Measurements from ENCODE around the gene SELENOI. TPM values are rescaled to one million over a fixed set of nuclear protein-coding genes. Genes with fewer than 3 reads are reported as not detected.
"Not testable (repeated sequence)": the region's sequence is repeated elsewhere in the genome, so short reads cannot be mapped to it uniquely, and the experiment has no call there.

Gene SELENOI
- total RNA-seq, 1 experiment from 2014 or later: 63.3 TPM

- H3K79me2 ChIP-seq (ENCODE audit: insufficient read depth, low read length): peaks cover 77% of the 10 kb centered on the region
- CTCF ChIA-PET: no interaction called here
These were observed 18.7 kb downstream of the SELENOI start for GRCh38 chr2:26364669-26365068.

GRCh38 chr2:26366957-26367356 is 21.0 kb downstream of the SELENOI start:
- H3K36me3 ChIP-seq (ENCODE audit: control insufficient read depth in 1 of 2, insufficient read depth in 2 of 2, low read length in 2 of 2): peaks cover 7 to 21% of the 10 kb centered on the region in 2 experiments; a peak in 3 of 4 replicates
- no peaks in the 10 kb centered on the region for H4K20me1 ChIP-seq (ENCODE audit: insufficient read depth)
- ChIA-PET CTCF (no interaction called here), POLR2A (interaction anchor here (1.2 kb wide), 1 partner anchor 21 kb away, joined by 3 read pairs; the partner anchor contains the start of gene SELENOI), RAD21 (ENCODE audit: low non-redundant PET in 1 of 2, low total read pairs in 2 of 2, uncharacterized antibody in 2 of 2, unreplicated experiment in 2 of 2) (no interaction called here)
- no peak overlapping the region for H2AFZ ChIP-seq (ENCODE audit: low read depth, low read length, poor library complexity, severe bottlenecking)
- intact Hi-C loops (cut with micrococcal nuclease): no loop called here
- no peak overlapping the region for H3K4me3 ChIP-seq (replicated peaks in 1 of 2; ENCODE audit: low read depth in 1 of 2, low read length in 2 of 2)
- no TSS peak for BruUV-seq (replicated peaks)
- no peak overlapping the region for H3K4me2 ChIP-seq (ENCODE audit: low read length)
- H3K79me2 ChIP-seq (ENCODE audit: insufficient read depth, low read length): peaks cover 54% of the 10 kb centered on the region
- no peak overlapping the region for H3K9ac ChIP-seq (ENCODE audit: low read length)
- ATAC-seq: no peak
- no peak for DNase-seq (ENCODE audit: low read depth, low spot score)
- H3K27me3 ChIP-seq (ENCODE audit: insufficient read depth, low read length): no peaks in the 10 kb centered on the region
- no peak for TF ChIP-seq RAD21 (IDR thresholded peaks at IDR 0.05; ENCODE audit: low read depth)
- TF ChIP-seq SRF (IDR thresholded peaks at IDR 0.05; ENCODE audit: low read depth): no peak
- no peak for TF ChIP-seq FOSL1 (IDR thresholded peaks at IDR 0.05; ENCODE audit: low read depth)
- TF ChIP-seq SIN3A (IDR thresholded peaks at IDR 0.05; ENCODE audit: low read depth): no peak
- no peak for TF ChIP-seq ATF3 (IDR thresholded peaks at IDR 0.05)
- no peak for TF ChIP-seq ELF1 (IDR thresholded peaks at IDR 0.05; ENCODE audit: borderline replicate concordance, low read depth)
- TF ChIP-seq ZNF274 (IDR thresholded peaks at IDR 0.05; ENCODE audit: low read depth, low read length): no peak
- no peak for TF ChIP-seq ZFX (IDR thresholded peaks at IDR 0.05)
- H3K27ac ChIP-seq (ENCODE audit: low read depth, low read length): no peak overlapping the region
- no peaks in the 10 kb centered on the region for H3K9me2 ChIP-seq (ENCODE audit: insufficient read depth)
- no peaks in the 10 kb centered on the region for H3K9me3 ChIP-seq (ENCODE audit: control insufficient read depth in 1 of 2, insufficient read depth in 1 of 2, low read depth in 1 of 2, low read length in 2 of 2)
- peaks cover 0 to 8% of the 10 kb centered on the region in 2 experiments; a peak in 2 of 4 replicates for H3K4me1 ChIP-seq (ENCODE audit: control insufficient read depth in 1 of 2, insufficient read depth in 2 of 2, low read length in 2 of 2)

More at GRCh38 chr2:26364669-26365068, 18.7 kb downstream of the SELENOI start:
- intact Hi-C loops (cut with micrococcal nuclease): no loop called here
- no peak overlapping the region for H3K4me3 ChIP-seq (replicated peaks in 1 of 2; ENCODE audit: low read depth in 1 of 2, low read length in 2 of 2)
- RAD21 ChIA-PET (ENCODE audit: low non-redundant PET in 1 of 2, low total read pairs in 2 of 2, uncharacterized antibody in 2 of 2, unreplicated experiment in 2 of 2): no interaction called here
- H3K4me2 ChIP-seq (ENCODE audit: low read length): no peak overlapping the region
- no peaks in the 10 kb centered on the region for H3K9me2 ChIP-seq (ENCODE audit: insufficient read depth)
- ATAC-seq: no peak
- POLR2A ChIA-PET: no interaction called here
- DNase-seq (ENCODE audit: low read depth, low spot score): no peak
- H3K9ac ChIP-seq (ENCODE audit: low read length): no peak overlapping the region
- no peaks in the 10 kb centered on the region for H3K27me3 ChIP-seq (ENCODE audit: insufficient read depth, low read length)
- no peak overlapping the region for H3K27ac ChIP-seq (ENCODE audit: low read depth, low read length)
- peaks cover 0 to 11% of the 10 kb centered on the region in 2 experiments; a peak in 2 of 4 replicates for H3K4me1 ChIP-seq (ENCODE audit: control insufficient read depth in 1 of 2, insufficient read depth in 2 of 2, low read length in 2 of 2)
- H3K36me3 ChIP-seq (ENCODE audit: control insufficient read depth in 1 of 2, insufficient read depth in 2 of 2, low read length in 2 of 2): peaks cover 7 to 20% of the 10 kb centered on the region in 2 experiments; a peak in 3 of 4 replicates
- H3K9me3 ChIP-seq (ENCODE audit: control insufficient read depth in 1 of 2, insufficient read depth in 1 of 2, low read depth in 1 of 2, low read length in 2 of 2): no peaks in the 10 kb centered on the region
- BruUV-seq (replicated peaks): no TSS peak
- H2AFZ ChIP-seq (ENCODE audit: low read depth, low read length, poor library complexity, severe bottlenecking): no peak overlapping the region
- H4K20me1 ChIP-seq (ENCODE audit: insufficient read depth): peaks cover 1% of the 10 kb centered on the region; the same call in 1 of the 2 replicates
- TF ChIP-seq SRF (IDR thresholded peaks at IDR 0.05; ENCODE audit: low read depth) (no peak), EZH2 (IDR thresholded peaks at IDR 0.05) (no peak), ZNF274 (IDR thresholded peaks at IDR 0.05; ENCODE audit: low read depth, low read length) (no peak), CBX3 (IDR thresholded peaks at IDR 0.05; ENCODE audit: low read depth) (no peak), ZBTB33 (IDR thresholded peaks at IDR 0.05; ENCODE audit: extremely low read depth, insufficient replicate concordance, low read length) (no peak), JUND (IDR thresholded peaks at IDR 0.05) (no peak)

- H4K20me1 ChIP-seq (ENCODE audit: insufficient read depth); H3K9ac ChIP-seq (ENCODE audit: low read length); H3K4me2 ChIP-seq (ENCODE audit: low read length); ATAC-seq; DNase-seq (ENCODE audit: low read depth, low spot score); RAD21 ChIA-PET (ENCODE audit: low non-redundant PET in 1 of 2, low total read pairs in 2 of 2, uncharacterized antibody in 2 of 2, unreplicated experiment in 2 of 2); H3K4me1 ChIP-seq (ENCODE audit: control insufficient read depth in 1 of 2, insufficient read depth in 2 of 2, low read length in 2 of 2); H2AFZ ChIP-seq (ENCODE audit: low read depth, low read length, poor library complexity, severe bottlenecking); H3K9me3 ChIP-seq (ENCODE audit: control insufficient read depth in 1 of 2, insufficient read depth in 1 of 2, low read depth in 1 of 2, low read length in 2 of 2); BruUV-seq (replicated peaks); POLR2A ChIA-PET; H3K9me2 ChIP-seq (ENCODE audit: insufficient read depth); CTCF ChIA-PET; H3K27me3 ChIP-seq (ENCODE audit: insufficient read depth, low read length); intact Hi-C loops (cut with micrococcal nuclease); H3K27ac ChIP-seq (ENCODE audit: low read depth, low read length); H3K4me3 ChIP-seq (replicated peaks in 1 of 2; ENCODE audit: low read depth in 1 of 2, low read length in 2 of 2): not testable (repeated sequence)
- H3K36me3 ChIP-seq (ENCODE audit: control insufficient read depth in 1 of 2, insufficient read depth in 2 of 2, low read length in 2 of 2): peaks cover 14 to 28% of the 10 kb centered on the region in 2 experiments; a peak in 3 of 4 replicates
- peaks cover 30% of the 10 kb centered on the region for H3K79me2 ChIP-seq (ENCODE audit: insufficient read depth, low read length)
These were observed 23.7 kb downstream of the SELENOI start for GRCh38 chr2:26369664-26370063.

All from HCT116 (cell line).